WERI-Rb-1 (cell line): ENCODE data around the gene DOC2A.
"Not testable (repeated sequence)": the region's sequence is repeated elsewhere in the genome, so short reads cannot be mapped to it uniquely, and the experiment has no call there.

ENCODE experiments used
- DNase-seq: peaks from one replicate; pipeline ENCODE4 v3.0.0-alpha.2; 2020
- H3K27ac ChIP-seq: fragments of 250-450 bp; sonication (Bioruptor Pico); 2 replicates; pipeline ENCODE4 v1.5.1; 2020; ENCODE audit warnings: mild to moderate bottlenecking, moderate library complexity
- H3K27me3 ChIP-seq: fragments of 250-450 bp; sonication (Bioruptor Pico); 2 replicates; pipeline ENCODE4 v1.5.1; 2021; ENCODE audit warnings: mild to moderate bottlenecking, low read depth, moderate library complexity; ENCODE audit not compliant: insufficient read depth, severe bottlenecking
- H3K36me3 ChIP-seq: fragments of 250-450 bp; sonication (Bioruptor Pico); 2 replicates; pipeline ENCODE4 v1.5.1; 2020; ENCODE audit warnings: mild to moderate bottlenecking, moderate library complexity
- H3K4me3 ChIP-seq: 2 replicates; pipeline ENCODE4 v1.5.1; 2011; ENCODE audit warnings: low read depth, mild to moderate bottlenecking, control low read depth, low read length
- H3K9me3 ChIP-seq: fragments of 250-450 bp; sonication (Bioruptor Pico); 2 replicates; pipeline ENCODE4 v1.5.1; 2021; ENCODE audit warnings: mild to moderate bottlenecking, moderate library complexity; ENCODE audit not compliant: severe bottlenecking
- CTCF ChIP-seq: IDR thresholded peaks from 2 replicates; pipeline ENCODE4 v1.5.1; 2011; ENCODE audit warnings: low read depth, mild to moderate bottlenecking, control low read depth, inconsistent platforms, low read length

DOC2A gene

GRCh38 chr16:30052671-30053372 is 42.0 kb upstream of the DOC2A start:
- Histone ChIP-seq H3K27me3 (no peaks in the 10 kb centered on the region), H3K9me3 (no peaks in the 10 kb centered on the region), H3K4me3 (peak overlapping the region; percentile 87), H3K27ac (peak overlapping the region; percentile 87), H3K36me3 (peaks cover 20% of the 10 kb centered on the region)
- peak; percentile 96 for DNase-seq
- TF ChIP-seq CTCF = no peak

- Histone ChIP-seq H3K27me3 (no peaks in the 10 kb centered on the region), H3K9me3 (no peaks in the 10 kb centered on the region), H3K27ac (no peak overlapping the region), H3K36me3 (peaks cover 12% of the 10 kb centered on the region), H3K4me3 (no peak overlapping the region)
- no peak for TF ChIP-seq CTCF
- no peak for DNase-seq
Measured at GRCh38 chr16:30051518-30051917, 40.7 kb upstream of the DOC2A start.

- H3K36me3 ChIP-seq = no peaks in the 10 kb centered on the region
- peak overlapping the region; percentile 8; the same call in 1 of the 2 replicates for H3K27ac ChIP-seq
- H3K4me3 ChIP-seq = no peak overlapping the region
- no peaks in the 10 kb centered on the region for H3K9me3 ChIP-seq
- no peak for TF ChIP-seq CTCF
- H3K27me3 ChIP-seq = no peaks in the 10 kb centered on the region
- no peak for DNase-seq
Measured at GRCh38 chr16:30049871-30050270, 39.0 kb upstream of the DOC2A start.

- H3K27me3 ChIP-seq = no peaks in the 10 kb centered on the region
Measured at GRCh38 chr16:30046588-30046987, 35.8 kb upstream of the DOC2A start.

GRCh38 chr16:30046178-30046577 is 35.4 kb upstream of the DOC2A start:
- no peak overlapping the region for H3K27ac ChIP-seq
- no peaks in the 10 kb centered on the region for H3K9me3 ChIP-seq
- DNase-seq = no peak
- TF ChIP-seq CTCF = no peak
- no peaks in the 10 kb centered on the region for H3K36me3 ChIP-seq
- no peaks in the 10 kb centered on the region for H3K27me3 ChIP-seq
- no peak overlapping the region for H3K4me3 ChIP-seq

More at GRCh38 chr16:30046588-30046987, 35.8 kb upstream of the DOC2A start:
- Histone ChIP-seq H3K4me3 (no peak overlapping the region), H3K27ac (no peak overlapping the region), H3K9me3 (no peaks in the 10 kb centered on the region), H3K36me3 (no peaks in the 10 kb centered on the region)
- no peak for DNase-seq
- no peak for TF ChIP-seq CTCF

GRCh38 chr16:30041841-30042240 is 31.0 kb upstream of the DOC2A start:
- Histone ChIP-seq H3K9me3 (no peaks in the 10 kb centered on the region), H3K27me3 (no peaks in the 10 kb centered on the region), H3K27ac (no peak overlapping the region), H3K4me3 (no peak overlapping the region), H3K36me3 (no peaks in the 10 kb centered on the region)
- 0 out of 2 replicates have a peak, but pooled peaks have one; percentile 28 for TF ChIP-seq CTCF
- no peak for DNase-seq

GRCh38 chr16:30040690-30041089 is 29.9 kb upstream of the DOC2A start:
- DNase-seq, H3K27ac ChIP-seq, H3K9me3 ChIP-seq, H3K36me3 ChIP-seq, H3K27me3 ChIP-seq, H3K4me3 ChIP-seq: not testable (repeated sequence)
